K562 (cell line): Measurements from ENCODE around the gene MET. TPM values are rescaled to one million over a fixed set of nuclear protein-coding genes. Genes with fewer than 3 reads are reported as not detected.

Experiments used
- ATAC-seq: fragments of 200-7000 bp; cut with Tn5 transposase; 3 replicates; pipeline ENCODE4 v1.9.1; 2020; ENCODE audit warnings: moderate library complexity
- BruUV-seq: library from RNA; stranded (reverse); fragments of 400-500 nt; replicated peaks from 2 replicates; lab custom pipeline; 2021; lab: Mats Ljungman, UMichigan
- CTCF ChIA-PET: fragments of 300-600 bp; formaldehyde crosslinking; extraction: SDS; loops from one replicate; lab custom pipeline; 2021; ENCODE audit warnings: low intra/inter-chr PET ratio; lab: Yijun Ruan, JAX
- POLR2A ChIA-PET: fragments of 300-600, 350-650 bp; sonication (Branson Sonifier 250); formaldehyde crosslinking; extraction: SDS; loops from one replicate; lab custom pipeline; 2021; ENCODE audit warnings: antibody characterized with exemption, inconsistent platforms; lab: Yijun Ruan, JAX
- DNase-seq, 4 experiments: peaks; one replicate each; pipeline versions ENCODE4 v3.0.0 to v3.0.0-alpha.2; 2011 to 2018; ENCODE audit warnings: low spot score in 3 of 4, mixed read lengths in 3 of 4; ENCODE audit errors: extremely low read depth in 1 of 4
- FAIRE-seq: peaks from 2 replicates; lab custom pipeline; 2011; peaks lifted over from hg19 to GRCh38; lab: Jason Lieb, UNC
- H2AFZ ChIP-seq: 2 replicates; pipeline ENCODE4 v1.6.0; 2011; ENCODE audit warnings: low read depth, low read length, control low read depth, inconsistent platforms
- H3K27ac ChIP-seq: fragments of 200-600 bp; 3 replicates; pipeline ENCODE4 v1.8.0; 2011; ENCODE audit warnings: low read depth, mild to moderate bottlenecking, control low read depth, inconsistent platforms, low read length, moderate library complexity, mixed read lengths; ENCODE audit errors: extremely low read depth
- H3K27me3 ChIP-seq, 2 experiments: fragments of 300-600 bp in 1 of 2; 2 replicates in 1 of 2; 3 replicates in 1 of 2; pipeline versions ENCODE4 v1.6.0 to v1.8.0; 2011; ENCODE audit warnings: inconsistent platforms in 2 of 2, low read length in 2 of 2, mild to moderate bottlenecking in 1 of 2, mixed read lengths in 1 of 2, moderate library complexity in 1 of 2; ENCODE audit not compliant: control insufficient read depth in 2 of 2, insufficient read depth in 2 of 2
- H3K36me3 ChIP-seq: fragments of 300-600 bp; 3 replicates; pipeline ENCODE4 v1.8.0; 2011; ENCODE audit warnings: mild to moderate bottlenecking, low read length, inconsistent platforms; ENCODE audit not compliant: control insufficient read depth, insufficient read depth
- H3K4me1 ChIP-seq, 2 experiments: fragments of 200-600 bp in 1 of 2; replicated peaks in 1 of 2; 2 replicates in 1 of 2; 3 replicates in 1 of 2; pipeline versions ENCODE4 v1.5.1 to v1.8.0; 2011; ENCODE audit warnings: inconsistent platforms in 2 of 2, low read length in 2 of 2, mild to moderate bottlenecking in 1 of 2, mixed read lengths in 1 of 2, moderate library complexity in 1 of 2; ENCODE audit not compliant: control insufficient read depth in 2 of 2, insufficient read depth in 2 of 2
- H3K4me2 ChIP-seq: 2 replicates; pipeline ENCODE4 v1.6.1; 2011; ENCODE audit warnings: low read length, control low read depth, inconsistent platforms, mixed read lengths; ENCODE audit not compliant: insufficient read depth
- H3K4me3 ChIP-seq: fragments of 200-600 bp; sonication (generic), shearing (Covaris generic); 2 replicates; pipeline ENCODE4 v1.5.1; 2016; ENCODE audit warnings: control low read depth, inconsistent platforms
- H3K79me2 ChIP-seq: fragments of 200-600 bp; 3 replicates; pipeline ENCODE4 v1.8.0; 2011; ENCODE audit warnings: low read length, inconsistent platforms; ENCODE audit not compliant: control insufficient read depth, insufficient read depth
- H3K9ac ChIP-seq, 2 experiments: 2 replicates each; pipeline versions ENCODE4 v1.6.0 to v1.6.1; 2011; ENCODE audit warnings: low read depth in 2 of 2, low read length in 2 of 2, control low read depth in 1 of 2, inconsistent platforms in 1 of 2, mild to moderate bottlenecking in 1 of 2, mixed read lengths in 1 of 2; ENCODE audit not compliant: insufficient read depth in 1 of 2
- H3K9me1 ChIP-seq: one replicate; pipeline ENCODE4 v1.6.0; 2011; ENCODE audit warnings: inconsistent platforms, mild to moderate bottlenecking, low read length, moderate library complexity; ENCODE audit not compliant: control insufficient read depth, insufficient read depth
- H3K9me3 ChIP-seq: replicated peaks from 2 replicates; pipeline ENCODE4 v1.5.1; 2011; ENCODE audit warnings: low read depth, low read length, inconsistent platforms; ENCODE audit not compliant: control insufficient read depth, insufficient read depth
- H4K20me1 ChIP-seq: replicated peaks from 2 replicates; pipeline ENCODE4 v1.6.1; 2011; ENCODE audit warnings: low read length, inconsistent platforms, mixed read lengths; ENCODE audit not compliant: control insufficient read depth, insufficient read depth
- CEBPB ChIP-seq: fragments of 450-650 bp; IDR thresholded peaks from 2 replicates; pipeline ENCODE4 v1.6.1; 2016; ENCODE audit warnings: missing genetic modification characterization, missing compliant biosample characterization
- FOSL1 ChIP-seq: fragments of 200-800 bp; sonication (Bioruptor generic); conservative IDR thresholded peaks from 2 replicates; pipeline ENCODE4 v1.6.1; 2016; ENCODE audit warnings: missing genetic modification characterization, missing compliant biosample characterization
- IRF2 ChIP-seq: sonication (generic); formaldehyde crosslinking; IDR thresholded peaks from 2 replicates; pipeline ENCODE4 v1.8.1; 2022; ENCODE audit warnings: mild to moderate bottlenecking, missing genetic modification reagents
- JUND ChIP-seq, 2 experiments: IDR thresholded peaks; 2 replicates in 1 of 2; 3 replicates in 1 of 2; pipeline ENCODE4 v1.6.1; 2011; ENCODE audit warnings: borderline replicate concordance in 2 of 2, low read depth in 2 of 2, low read length in 2 of 2, improper control_type of control experiment in 1 of 2, missing biosample characterization in 1 of 2, missing genetic modification characterization in 1 of 2, missing genetic modification reagents in 1 of 2
- POLR2A ChIP-seq: fragments of 450-650 bp; conservative IDR thresholded peaks from 2 replicates; pipeline ENCODE4 v1.6.1; 2016
- WGBS: fragments of 100-300 bp; shearing (Covaris generic); methylation state at CpG from one replicate; pipeline ENCODE4 v1.1.6; 2016; ENCODE audit warnings: low coverage, mixed read lengths; ENCODE audit not compliant: insufficient coverage; ENCODE audit errors: missing lambda C conversion rate; 5-methylcytosine and 5-hydroxymethylcytosine counted together
- in situ Hi-C: fragments of 300-500 bp; cut with MboI; formaldehyde crosslinking; loops from 4 replicates; pipeline ENCODE4 v1.15.0; 2018; ENCODE audit warnings: inconsistent platforms, mixed read lengths
- intact Hi-C: fragments of 100-400 bp; cut with micrococcal nuclease; formaldehyde crosslinking; loops from 2 replicates; pipeline ENCODE4 v1.14.2; 2022
- polyA plus RNA-seq, 8 experiments: library from polyadenylated mRNA; depleted of rRNA in 4 of 8; stranded (reverse) in 5 of 8; unstranded in 3 of 8; fragments of >200 nt; fragmentation: Nextera tagmentation in 2 of 8; fragmentation: Illumina TruSeq in 1 of 8; extraction: Ambion mirVana in 2 of 8; extraction: Trizol in 1 of 8; gene quantifications; 2 replicates each; pipeline versions ENCODE4 v1.2.1 to v1.2.3, GENCODE V29; 2011 to 2014; ENCODE audit warnings: inconsistent platforms in 1 of 8, missing spikeins in 1 of 8
- total RNA-seq, 7 experiments: library from RNA; depleted of rRNA in 6 of 7; stranded (reverse); fragments of >200 nt in 6 of 7; fragmentation: Illumina TruSeq in 2 of 7; extraction: Trizol in 2 of 7; gene quantifications; 2 replicates each; pipeline versions ENCODE4 v1.2.1 to v1.2.3, GENCODE V29; 2011 to 2021; ENCODE audit warnings: low replicate concordance in 1 of 7

Gene MET
- total and polyA plus RNA-seq, 9 of the 15 experiments (the other 6 are each of a cell fraction or from before 2014, with no cell fraction given), result 0.84 to 2.4 (median 1.1) TPM

DNA sequence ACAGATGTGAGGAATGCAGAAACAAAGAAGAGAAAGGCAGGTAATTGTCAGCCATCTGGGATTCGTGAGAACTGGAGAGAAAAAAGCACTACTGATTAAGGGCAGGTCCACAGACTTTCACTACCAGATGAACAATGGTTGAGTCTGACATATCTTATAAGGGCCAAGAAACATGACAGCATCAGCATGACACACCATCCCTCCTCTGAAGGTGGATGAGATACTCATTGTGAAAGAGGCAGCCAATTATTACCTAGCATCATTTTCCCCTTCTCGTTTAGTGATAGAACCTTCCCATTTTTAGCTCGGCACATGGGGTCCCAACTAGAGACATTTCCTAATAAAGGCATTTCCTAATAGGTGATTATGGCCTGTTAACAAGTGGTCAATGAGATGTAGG lies 19.2 kb upstream of the MET start:
- Histone ChIP-seq H3K4me2 (no peak overlapping the region), H3K9ac (no peak overlapping the region), H3K9me1 (no peaks in the 10 kb centered on the region), H3K27me3 (no peaks in the 10 kb centered on the region; a peak in 1 of 5 replicates), H3K79me2 (no peaks in the 10 kb centered on the region), H4K20me1 (no peaks in the 10 kb centered on the region), H3K27ac (no peak overlapping the region), H3K9me3 (no peaks in the 10 kb centered on the region), H3K4me3 (no peak overlapping the region), H3K36me3 (no peaks in the 10 kb centered on the region), H3K4me1 (no peaks in the 10 kb centered on the region), H2AFZ (no peak overlapping the region)
- in situ Hi-C loops, result no loop called here
- FAIRE-seq (no peak), DNase-seq (no peak), ATAC-seq (no peak)
- BruUV-seq, result no TSS peak
- ChIA-PET POLR2A (interaction anchor here (1.0 kb wide), 1 partner anchor 127 kb away, joined by 3 read pairs; no protein-coding TSS in a partner anchor), CTCF (no interaction called here)
- TF ChIP-seq CEBPB (tag), result peak; percentile 10; the same call in 1 of the 2 replicates
- TF ChIP-seq POLR2A, result no peak
- intact Hi-C loops, result no loop called here
- 0% methylated on average over 3 of the region's 3 CpGs for WGBS

DNA sequence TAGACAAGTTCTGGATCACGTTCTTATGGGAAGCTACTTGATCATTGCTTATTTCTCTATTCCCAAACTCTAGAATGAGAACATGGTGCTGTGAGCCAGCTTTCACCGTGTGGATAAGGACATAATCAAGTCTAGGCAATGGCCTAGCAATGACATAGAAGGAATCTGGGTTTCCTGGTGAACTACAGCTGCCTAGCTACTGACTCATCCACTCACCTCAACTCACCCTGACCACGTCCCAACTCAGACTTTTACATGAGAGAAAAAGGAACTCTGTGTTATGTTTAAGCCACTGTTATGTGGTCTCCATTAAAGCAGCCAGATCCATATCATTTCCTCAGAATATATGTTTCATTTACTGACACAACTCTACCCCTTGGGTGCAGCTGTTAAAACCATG lies 18.8 kb upstream of the MET start:
- Histone ChIP-seq H3K9ac (no peak overlapping the region), H3K4me1 (no peaks in the 10 kb centered on the region), H3K27me3 (no peaks in the 10 kb centered on the region; a peak in 1 of 5 replicates), H3K27ac (no peak overlapping the region), H3K9me1 (no peaks in the 10 kb centered on the region), H3K4me3 (no peak overlapping the region), H3K36me3 (no peaks in the 10 kb centered on the region), H3K79me2 (no peaks in the 10 kb centered on the region), H4K20me1 (no peaks in the 10 kb centered on the region), H3K4me2 (no peak overlapping the region), H3K9me3 (no peaks in the 10 kb centered on the region), H2AFZ (no peak overlapping the region)
- BruUV-seq, result no TSS peak
- TF ChIP-seq JUND (IDR thresholded peaks at IDR 0.05; ENCODE audit: borderline replicate concordance, low read depth, low read length) (no peak), JUND (tag; IDR thresholded peaks at IDR 0.05; ENCODE audit: borderline replicate concordance, low read depth, low read length) (peak; percentile 68; the same call in 2 of the 3 replicates), FOSL1 (tag) (peak; percentile 65), IRF2 (CRISPR knock-in tag) (no peak)
- WGBS, result 1% methylated on average over 3 of the region's 3 CpGs
- DNase-seq, result no peak
- ChIA-PET POLR2A (interaction anchor here (1.0 kb wide), 1 partner anchor 126 kb away, joined by 3 read pairs; no protein-coding TSS in a partner anchor), CTCF (no interaction called here)
- ATAC-seq, result no peak
- intact Hi-C loops (no loop called here), in situ Hi-C loops (no loop called here)
- no peak for FAIRE-seq
